Activated CD4-positive, alpha-beta T cell treated with anti-CD3 and anti-CD28 coated beads, Interleukin-2, amount 10 ng/mL, durations not matched to agents 24 days and 14 days (primary cell): ENCODE results near the gene CAPN8. TPM values are rescaled to one million over a fixed set of nuclear protein-coding genes. Genes with fewer than 3 reads are reported as not detected.
"Not testable (repeated sequence)": the region's sequence is repeated elsewhere in the genome, so short reads cannot be mapped to it uniquely, and the experiment has no call there.

ENCODE experiments used
- DNase-seq: peaks from one replicate; pipeline ENCODE4 v3.0.0; 2022
- H3K27ac Mint-ChIP-seq: one replicate; pipeline ENCODE4 v1.8.0; 2022; ENCODE audit warnings: mild to moderate bottlenecking, mixed read lengths
- H3K27me3 Mint-ChIP-seq: one replicate; pipeline ENCODE4 v1.8.0; 2022; ENCODE audit warnings: mixed read lengths
- H3K36me3 Mint-ChIP-seq: one replicate; pipeline ENCODE4 v1.8.0; 2022; ENCODE audit warnings: low read depth, mild to moderate bottlenecking, mixed read lengths
- H3K4me1 Mint-ChIP-seq: one replicate; pipeline ENCODE4 v1.8.0; 2021; ENCODE audit warnings: mixed read lengths
- H3K4me3 Mint-ChIP-seq: one replicate; pipeline ENCODE4 v1.8.0; 2022; ENCODE audit warnings: mild to moderate bottlenecking, moderate library complexity, mixed read lengths
- H3K9me3 Mint-ChIP-seq: one replicate; pipeline ENCODE4 v1.8.0; 2021; ENCODE audit warnings: mixed read lengths
- intact Hi-C: fragments of 100-400 bp; cut with micrococcal nuclease; formaldehyde crosslinking; loops from one replicate; pipeline ENCODE4 v1.15.1; 2023
- total RNA-seq: library from RNA; stranded (reverse); gene quantifications from 2 replicates; pipeline ENCODE4 v1.2.3, GENCODE V29; 2022

Gene CAPN8
- total RNA-seq, 1 donor from 2014 or later: not detected

DNA sequence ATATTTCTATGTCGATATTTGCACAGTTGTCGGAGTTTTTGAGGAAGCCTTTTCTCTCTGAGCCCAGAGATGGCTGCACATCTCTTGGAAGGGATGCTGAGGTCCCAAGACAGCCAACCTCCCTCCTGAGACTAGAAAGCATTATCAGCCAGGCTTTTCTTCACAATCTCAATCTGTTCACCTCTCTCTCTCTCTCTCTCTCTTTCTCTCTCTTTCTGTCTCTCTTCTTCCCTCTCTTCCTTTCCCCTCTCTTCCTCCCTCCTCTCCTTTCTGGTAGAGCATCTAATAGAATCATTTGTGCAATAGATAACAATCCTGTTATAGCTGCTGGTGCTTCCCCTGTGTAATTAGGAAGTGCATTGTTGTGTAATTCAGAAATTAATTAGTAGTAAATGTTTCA lies 131.8 kb downstream of the CAPN8 start:
- H3K36me3 Mint-ChIP-seq: no peaks in the 10 kb centered on the region
- no peak overlapping the region for H3K4me3 Mint-ChIP-seq
- DNase-seq: no peak
- peaks cover 2% of the 10 kb centered on the region for H3K4me1 Mint-ChIP-seq
- intact Hi-C loops: no loop called here
- H3K9me3 Mint-ChIP-seq: peaks cover 3% of the 10 kb centered on the region
- no peak overlapping the region for H3K27ac Mint-ChIP-seq
- H3K27me3 Mint-ChIP-seq: peaks cover 14% of the 10 kb centered on the region

DNA sequence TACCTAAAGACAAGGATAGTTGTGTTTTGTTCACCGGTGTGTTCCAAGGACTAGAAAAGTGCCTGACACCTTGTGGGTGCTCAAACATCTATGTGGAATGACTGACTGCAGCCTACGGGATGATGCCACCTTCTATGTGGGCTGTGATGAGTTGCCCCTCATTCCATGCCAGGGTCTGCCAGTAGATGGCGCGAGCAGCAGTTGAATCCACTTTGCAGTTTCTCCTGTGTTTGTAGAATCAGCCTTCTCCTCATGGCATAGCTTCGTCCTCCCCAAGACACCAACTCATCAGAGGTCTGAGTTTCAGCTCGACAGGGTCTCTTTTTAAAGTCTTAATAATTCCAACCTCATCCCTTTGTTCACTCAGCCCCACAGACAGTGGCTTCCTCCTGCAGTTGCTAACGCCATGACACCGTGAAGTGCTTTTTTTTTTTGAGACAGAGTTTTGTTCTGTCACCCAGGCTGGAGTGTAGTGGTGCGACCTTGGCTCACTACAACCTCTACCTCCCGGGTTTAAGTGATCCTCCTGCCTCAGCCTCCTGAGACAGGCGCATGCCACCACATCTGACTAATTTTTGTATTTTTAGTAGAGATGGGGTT lies 133.7 kb downstream of the CAPN8 start:
- peak; percentile 80 for DNase-seq
- intact Hi-C loops: no loop called here
- H3K27ac Mint-ChIP-seq: no peak overlapping the region
- H3K4me1 Mint-ChIP-seq: peaks cover 2% of the 10 kb centered on the region
- no peak overlapping the region for H3K4me3 Mint-ChIP-seq
- peaks cover 3% of the 10 kb centered on the region for H3K9me3 Mint-ChIP-seq
- no peaks in the 10 kb centered on the region for H3K36me3 Mint-ChIP-seq
- H3K27me3 Mint-ChIP-seq: peaks cover 12% of the 10 kb centered on the region

DNA sequence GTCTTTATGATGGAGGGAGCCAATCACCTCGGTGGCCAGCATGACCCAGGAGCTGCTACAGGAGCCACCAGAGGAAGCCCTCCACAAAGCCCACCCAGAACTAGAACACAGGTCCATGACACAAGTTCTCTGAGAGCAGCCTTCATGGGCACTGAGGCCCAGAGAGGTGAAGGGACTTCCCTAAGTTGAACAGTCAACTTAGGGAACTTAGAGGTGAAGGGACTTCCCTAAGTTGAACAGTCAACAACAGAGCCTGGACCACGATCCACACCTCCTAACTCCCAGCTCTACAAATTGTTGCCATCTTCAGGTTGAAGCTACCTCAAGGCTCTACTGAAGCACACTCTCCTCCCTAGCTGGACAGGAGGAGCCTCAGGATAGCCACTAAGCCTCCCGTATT lies 139.5 kb downstream of the CAPN8 start:
- no peak for DNase-seq
- H3K9me3 Mint-ChIP-seq: peaks cover 3% of the 10 kb centered on the region
- no peaks in the 10 kb centered on the region for H3K36me3 Mint-ChIP-seq
- H3K27ac Mint-ChIP-seq: no peak overlapping the region
- H3K27me3 Mint-ChIP-seq: peaks cover 8% of the 10 kb centered on the region
- no peak overlapping the region for H3K4me3 Mint-ChIP-seq
- peaks cover 4% of the 10 kb centered on the region for H3K4me1 Mint-ChIP-seq
- intact Hi-C loops: no loop called here

DNA sequence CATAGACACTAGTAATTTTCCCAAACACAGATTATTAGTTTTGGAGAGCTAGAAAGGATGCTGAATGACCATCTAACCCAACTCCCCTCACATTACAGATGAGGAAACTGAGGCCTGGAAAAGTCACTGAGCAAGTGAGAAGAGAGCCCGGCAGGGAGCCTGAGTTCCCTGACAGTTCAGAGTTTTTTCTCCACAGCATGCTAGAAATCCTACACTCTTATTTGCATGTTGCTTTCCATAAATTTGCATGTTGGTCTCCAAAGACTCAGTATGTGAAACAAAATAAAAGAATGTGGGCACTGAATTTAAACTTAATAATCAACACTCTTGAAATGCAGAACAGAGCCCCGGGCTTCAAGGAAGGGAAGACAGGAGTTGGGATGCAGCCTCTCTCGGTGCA lies 140.0 kb downstream of the CAPN8 start:
- Mint-ChIP-seq H3K27ac (no peak overlapping the region), H3K36me3 (no peaks in the 10 kb centered on the region), H3K4me3 (no peak overlapping the region), H3K9me3 (peaks cover 3% of the 10 kb centered on the region), H3K27me3 (peaks cover 6% of the 10 kb centered on the region), H3K4me1 (peaks cover 4% of the 10 kb centered on the region)
- intact Hi-C loops: no loop called here
- DNase-seq: no peak

DNA sequence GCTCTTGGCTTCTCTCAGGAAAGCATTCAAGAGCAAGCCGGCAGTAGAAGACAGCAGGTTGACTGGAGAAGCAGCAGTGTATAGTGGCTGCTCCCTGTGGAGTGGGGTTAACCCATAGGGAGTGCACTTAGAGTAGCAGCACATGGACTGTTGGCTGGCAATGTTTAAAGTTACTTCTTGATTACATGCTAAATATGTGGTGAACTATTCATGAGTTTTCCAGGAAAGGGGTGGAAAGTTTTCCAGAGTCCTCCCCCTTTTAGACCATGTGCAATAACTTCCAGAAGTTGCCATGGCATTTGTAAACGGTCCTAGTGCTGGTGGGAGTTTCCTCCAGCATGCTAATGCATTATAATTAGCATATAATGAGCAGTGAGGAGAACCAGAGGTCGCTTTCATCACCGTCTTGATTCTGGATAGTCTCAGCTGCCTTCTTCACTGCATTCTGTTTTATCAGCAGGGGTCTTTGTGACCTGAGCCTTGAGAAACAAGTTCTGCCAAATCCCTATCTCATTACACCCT lies 140.5 kb downstream of the CAPN8 start:
- H3K4me3 Mint-ChIP-seq: no peak overlapping the region
- H3K27me3 Mint-ChIP-seq: peaks cover 6% of the 10 kb centered on the region
- intact Hi-C loops: no loop called here
- H3K27ac Mint-ChIP-seq: no peak overlapping the region
- H3K36me3 Mint-ChIP-seq: no peaks in the 10 kb centered on the region
- no peak for DNase-seq
- peaks cover 4% of the 10 kb centered on the region for H3K4me1 Mint-ChIP-seq
- peaks cover 3% of the 10 kb centered on the region for H3K9me3 Mint-ChIP-seq

DNA sequence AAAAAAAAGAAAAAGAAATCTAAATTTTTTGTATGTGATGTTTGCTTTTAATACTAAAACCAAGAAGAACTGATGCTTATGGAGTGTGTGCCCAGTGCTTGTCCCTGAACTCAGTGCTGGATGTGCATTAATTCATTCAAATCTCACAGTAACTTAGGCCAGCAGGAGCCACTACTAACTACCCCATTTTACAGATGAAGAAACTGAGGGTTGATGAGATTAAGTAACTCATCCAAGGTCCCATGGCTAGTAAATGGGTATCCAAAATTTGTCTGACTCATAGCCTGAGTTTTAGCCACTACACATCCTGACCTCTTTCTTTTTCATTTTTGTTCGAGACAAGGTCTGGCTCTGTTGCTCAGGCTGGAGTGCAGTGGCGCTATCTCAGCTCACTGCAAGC lies 144.4 kb downstream of the CAPN8 start:
- H3K4me3 Mint-ChIP-seq: no peak overlapping the region
- no peak for DNase-seq
- H3K9me3 Mint-ChIP-seq: peaks cover 11% of the 10 kb centered on the region
- no peak overlapping the region for H3K27ac Mint-ChIP-seq
- intact Hi-C loops: no loop called here
- H3K4me1 Mint-ChIP-seq: peaks cover 5% of the 10 kb centered on the region
- no peaks in the 10 kb centered on the region for H3K36me3 Mint-ChIP-seq
- no peaks in the 10 kb centered on the region for H3K27me3 Mint-ChIP-seq

DNA sequence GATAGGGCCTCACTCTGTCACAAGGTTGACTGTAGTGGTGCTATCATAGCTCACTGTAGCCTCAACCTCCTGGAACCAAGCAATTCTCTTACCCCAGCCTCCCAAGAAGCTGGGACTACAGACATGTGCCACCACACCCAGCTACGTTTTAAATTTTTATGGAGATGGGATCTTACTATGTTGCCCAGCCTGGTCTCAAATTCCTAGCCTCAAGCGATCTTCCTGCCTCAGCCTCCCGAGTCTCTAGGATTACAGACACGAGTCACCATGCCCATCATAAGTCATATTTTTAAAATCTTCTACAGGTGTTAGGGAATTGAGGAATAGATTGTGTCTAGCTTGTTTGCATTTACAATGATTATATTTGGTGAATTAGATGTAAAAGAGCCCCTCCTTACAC lies 145.3 kb downstream of the CAPN8 start:
- Mint-ChIP-seq H3K4me3 (no peak overlapping the region), H3K4me1 (peaks cover 11% of the 10 kb centered on the region), H3K9me3 (peaks cover 11% of the 10 kb centered on the region), H3K27me3 (no peaks in the 10 kb centered on the region), H3K36me3 (no peaks in the 10 kb centered on the region), H3K27ac (no peak overlapping the region)
- no peak for DNase-seq
- intact Hi-C loops: no loop called here

DNA sequence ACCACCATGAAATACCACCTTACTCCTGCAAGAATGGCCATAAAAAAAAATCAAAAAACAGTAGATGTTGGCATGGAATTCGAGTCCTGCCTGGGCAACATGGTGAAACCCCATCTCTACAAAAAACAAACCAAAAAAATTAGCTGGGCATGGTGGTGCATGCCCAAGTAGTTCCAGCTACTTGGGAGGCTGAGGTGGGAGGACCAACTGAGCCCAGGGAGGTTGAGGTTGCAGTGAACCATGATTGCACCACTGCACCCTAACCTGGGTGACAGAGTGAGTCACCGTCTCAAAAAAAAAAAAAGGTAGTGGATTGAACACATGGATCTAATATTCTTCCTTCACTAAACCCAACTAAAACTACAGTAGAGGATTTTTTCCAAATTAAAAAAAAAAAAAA lies 146.4 kb downstream of the CAPN8 start:
- Mint-ChIP-seq H3K36me3 (no peaks in the 10 kb centered on the region), H3K27ac (no peak overlapping the region), H3K4me3 (no peak overlapping the region), H3K9me3 (peaks cover 11% of the 10 kb centered on the region), H3K4me1 (peaks cover 22% of the 10 kb centered on the region), H3K27me3 (no peaks in the 10 kb centered on the region)
- intact Hi-C loops: no loop called here
- no peak for DNase-seq

DNA sequence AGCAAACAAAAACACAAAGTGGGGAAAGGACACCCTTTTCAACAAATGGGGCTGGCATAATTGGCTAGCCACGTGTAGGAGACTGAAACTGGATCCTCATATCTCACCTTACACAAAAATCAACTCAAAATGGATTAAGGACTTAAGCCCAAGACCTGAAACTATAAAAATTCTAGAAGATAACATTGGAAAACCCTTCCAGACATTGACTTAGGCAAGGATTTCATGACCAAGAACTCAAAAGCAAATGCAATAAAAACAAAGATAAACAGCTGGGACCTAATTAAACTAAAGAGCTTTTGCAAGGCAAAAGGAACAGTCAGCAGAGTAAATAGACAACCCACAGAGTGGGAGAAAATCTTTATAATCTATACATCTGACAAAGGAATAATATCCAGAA lies 146.9 kb downstream of the CAPN8 start:
- DNase-seq, intact Hi-C loops, H3K36me3 Mint-ChIP-seq, H3K27me3 Mint-ChIP-seq, H3K27ac Mint-ChIP-seq, H3K4me3 Mint-ChIP-seq: not testable (repeated sequence)
- Mint-ChIP-seq H3K9me3 (peaks cover 11% of the 10 kb centered on the region), H3K4me1 (peaks cover 23% of the 10 kb centered on the region)

DNA sequence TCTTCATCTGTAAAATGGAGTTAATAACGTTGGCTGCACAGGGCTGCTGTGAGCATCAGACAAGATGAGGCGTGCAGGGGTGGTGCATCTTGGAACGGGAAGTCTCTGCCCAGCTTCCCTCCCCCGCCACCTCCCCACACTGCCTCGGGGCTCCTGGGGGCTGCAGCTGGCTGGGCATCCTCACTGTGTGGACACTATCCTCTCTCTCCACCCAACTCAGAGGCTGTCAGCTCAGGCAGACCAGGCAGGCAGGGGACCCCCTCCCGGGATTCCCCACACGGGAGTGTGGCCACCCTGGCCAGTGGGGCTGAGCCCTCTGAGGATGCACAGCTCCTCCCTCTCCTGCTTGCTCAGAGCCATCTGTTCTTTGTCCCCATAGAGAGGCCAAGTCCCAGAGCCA lies 149.6 kb downstream of the CAPN8 start:
- H3K27me3 Mint-ChIP-seq: no peaks in the 10 kb centered on the region
- intact Hi-C loops: no loop called here
- peaks cover 13% of the 10 kb centered on the region for H3K9me3 Mint-ChIP-seq
- peaks cover 23% of the 10 kb centered on the region for H3K4me1 Mint-ChIP-seq
- peak overlapping the region; percentile 78 for H3K27ac Mint-ChIP-seq
- H3K4me3 Mint-ChIP-seq: peak overlapping the region; percentile 35
- H3K36me3 Mint-ChIP-seq: no peaks in the 10 kb centered on the region
- DNase-seq: peak; percentile 62

DNA sequence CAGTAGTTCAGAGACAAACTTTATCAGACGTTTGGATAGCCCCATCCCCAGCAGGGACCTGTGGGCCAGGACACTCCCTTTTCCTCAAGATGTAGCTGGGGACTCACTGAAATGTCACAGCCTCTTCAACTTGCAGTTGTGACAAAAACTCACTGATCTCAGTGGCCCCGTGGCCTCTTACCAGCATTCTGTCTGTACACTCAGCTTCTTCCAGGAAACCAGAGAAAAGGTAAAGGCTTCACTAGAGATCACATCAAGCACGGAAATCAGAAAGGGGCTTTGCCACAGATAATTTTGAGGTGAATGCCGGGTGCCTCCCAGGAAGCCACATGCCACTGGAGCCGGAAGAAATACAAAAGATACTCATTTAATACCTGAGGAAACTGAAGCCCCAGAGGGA lies 150.1 kb downstream of the CAPN8 start:
- H3K9me3 Mint-ChIP-seq: peaks cover 13% of the 10 kb centered on the region
- H3K27me3 Mint-ChIP-seq: no peaks in the 10 kb centered on the region
- H3K4me3 Mint-ChIP-seq: peak overlapping the region; percentile 35
- peak; percentile 81 for DNase-seq
- intact Hi-C loops: no loop called here
- H3K27ac Mint-ChIP-seq: peak overlapping the region; percentile 78
- peaks cover 23% of the 10 kb centered on the region for H3K4me1 Mint-ChIP-seq
- H3K36me3 Mint-ChIP-seq: no peaks in the 10 kb centered on the region

DNA sequence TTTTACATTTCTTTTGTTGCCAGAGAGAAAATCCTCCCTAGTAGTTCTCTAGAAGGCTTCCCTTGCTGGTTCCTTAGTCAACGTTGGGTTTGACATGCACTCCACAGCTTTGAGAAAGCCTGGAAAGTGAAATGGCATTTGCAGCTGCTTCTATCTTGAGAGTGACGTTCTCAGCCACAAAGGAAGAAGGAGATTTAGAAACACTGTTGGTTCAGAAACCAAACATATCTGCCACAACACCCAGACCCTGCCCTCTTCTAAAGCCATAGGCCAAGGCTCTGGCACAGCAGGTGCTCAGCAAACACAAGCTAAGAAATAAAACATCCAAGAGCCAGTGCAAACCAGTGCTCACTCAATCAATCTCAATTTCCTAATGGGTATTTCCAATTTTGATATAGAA lies 150.9 kb downstream of the CAPN8 start:
- no peaks in the 10 kb centered on the region for H3K27me3 Mint-ChIP-seq
- H3K4me3 Mint-ChIP-seq: peak overlapping the region; percentile 35
- intact Hi-C loops: no loop called here
- peaks cover 23% of the 10 kb centered on the region for H3K4me1 Mint-ChIP-seq
- H3K27ac Mint-ChIP-seq: peak overlapping the region; percentile 78
- H3K9me3 Mint-ChIP-seq: peaks cover 11% of the 10 kb centered on the region
- no peaks in the 10 kb centered on the region for H3K36me3 Mint-ChIP-seq
- DNase-seq: peak; percentile 57

DNA sequence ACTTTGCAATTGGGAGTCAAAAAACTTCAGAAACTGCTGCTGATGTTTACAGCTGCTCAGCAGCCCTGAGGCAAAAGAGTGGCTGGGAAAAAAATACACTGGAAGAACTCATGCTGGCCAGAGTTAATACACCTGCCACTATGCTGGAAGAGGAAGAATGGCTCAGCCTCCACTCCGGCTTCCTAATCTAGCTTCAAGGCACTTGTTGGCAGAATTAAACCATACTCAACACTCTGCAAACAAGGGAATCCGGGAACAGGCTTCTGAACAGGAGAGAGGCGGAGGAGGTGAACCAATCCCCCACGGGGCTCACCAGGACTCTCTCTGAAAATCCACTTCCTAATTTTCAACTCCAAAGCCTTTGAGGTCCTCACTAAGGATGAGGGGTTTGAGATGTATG lies 152.2 kb downstream of the CAPN8 start:
- H3K27me3 Mint-ChIP-seq: no peaks in the 10 kb centered on the region
- H3K4me1 Mint-ChIP-seq: peaks cover 23% of the 10 kb centered on the region
- no peak overlapping the region for H3K4me3 Mint-ChIP-seq
- no peak for DNase-seq
- intact Hi-C loops: no loop called here
- H3K36me3 Mint-ChIP-seq: no peaks in the 10 kb centered on the region
- H3K9me3 Mint-ChIP-seq: peaks cover 3% of the 10 kb centered on the region
- H3K27ac Mint-ChIP-seq: no peak overlapping the region

DNA sequence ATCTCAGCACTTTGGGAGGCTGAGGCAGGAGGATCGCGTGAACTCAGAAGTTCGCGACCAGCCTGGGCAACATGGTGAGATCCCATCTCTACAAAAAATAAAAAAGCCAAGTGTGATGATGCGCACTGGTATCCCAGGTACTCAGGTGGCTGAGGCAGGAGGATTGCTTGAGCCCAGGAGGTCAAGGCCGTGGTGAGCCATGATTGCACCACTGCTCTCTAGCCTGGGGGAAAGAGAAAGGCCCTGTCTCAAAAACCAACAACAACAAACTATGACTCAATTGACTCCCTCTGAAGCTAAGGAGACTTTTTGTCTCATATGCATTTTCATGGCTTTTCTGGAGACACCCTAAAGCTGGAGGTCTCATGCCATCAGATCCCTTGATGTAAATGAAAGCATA lies 153.4 kb downstream of the CAPN8 start:
- H3K4me3 Mint-ChIP-seq: no peak overlapping the region
- H3K9me3 Mint-ChIP-seq: peaks cover 3% of the 10 kb centered on the region
- no peak overlapping the region for H3K27ac Mint-ChIP-seq
- no peak for DNase-seq
- no peaks in the 10 kb centered on the region for H3K27me3 Mint-ChIP-seq
- intact Hi-C loops: no loop called here
- H3K36me3 Mint-ChIP-seq: no peaks in the 10 kb centered on the region
- H3K4me1 Mint-ChIP-seq: peaks cover 23% of the 10 kb centered on the region

DNA sequence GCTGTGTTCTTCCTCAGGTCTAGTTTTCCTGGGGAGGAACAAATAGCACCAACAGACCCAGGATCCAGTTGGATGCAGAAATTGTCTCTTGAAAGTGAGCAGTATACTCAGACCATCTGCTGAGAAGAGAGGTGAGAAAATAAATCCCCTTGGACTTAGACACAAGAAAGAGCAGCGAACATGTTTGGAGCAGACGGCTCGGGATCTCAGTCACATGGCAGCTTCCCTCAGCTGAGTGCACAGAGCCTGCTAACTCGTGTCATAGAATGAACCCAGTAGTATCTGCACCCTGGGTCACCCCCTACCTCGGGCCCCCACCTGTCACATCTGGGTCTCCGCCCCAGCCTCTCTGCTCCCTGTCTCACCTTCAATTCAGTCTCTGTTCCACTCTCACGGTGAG lies 156.7 kb downstream of the CAPN8 start:
- intact Hi-C loops: no loop called here
- Mint-ChIP-seq H3K9me3 (peaks cover 3% of the 10 kb centered on the region), H3K36me3 (no peaks in the 10 kb centered on the region), H3K27me3 (no peaks in the 10 kb centered on the region), H3K4me1 (no peaks in the 10 kb centered on the region), H3K27ac (no peak overlapping the region), H3K4me3 (no peak overlapping the region)
- DNase-seq: no peak
